Tibial artery (tissue), 4 donors: ENCODE measurements around the gene LXN.
A peak's percentile ranks its signal among the peaks of the same experiment; 100 is the strongest.

Experiments used
- DNase-seq, 2 donors: peaks; one replicate each; pipeline ENCODE4 v3.0.0-alpha.2; 2019
- H3K27ac ChIP-seq, 2 donors: fragments of 200-600 bp; sonication (generic) in 1 of 2; 1 replicate in 1 of 2; 2 replicates in 1 of 2; pipeline ENCODE4 v1.5.1; 2018 to 2019; ENCODE audit warnings: mild to moderate bottlenecking in 1 of 2
- H3K27me3 ChIP-seq, 2 donors: fragments of 200-600 bp; sonication (generic) in 1 of 2; one replicate each; pipeline versions ENCODE4 v1.5.1 to v1.6.0; 2016 to 2019
- H3K36me3 ChIP-seq, 3 donors: fragments of 200-600 bp; sonication (generic) in 2 of 3; one replicate each; pipeline ENCODE4 v1.5.1; 2016 to 2019; ENCODE audit warnings: mild to moderate bottlenecking in 2 of 3
- H3K4me1 ChIP-seq, 4 donors: fragments of 200-600 bp; sonication (generic) in 2 of 4; 1 replicate in 3 of 4; 2 replicates in 1 of 4; pipeline ENCODE4 v1.5.1; 2016 to 2019
- H3K4me3 ChIP-seq, 2 donors: fragments of 200-600 bp; sonication (generic) in 1 of 2; 1 replicate in 1 of 2; 2 replicates in 1 of 2; pipeline ENCODE4 v1.5.1; 2018 to 2019; ENCODE audit warnings: mild to moderate bottlenecking in 2 of 2
- H3K9me3 ChIP-seq, 3 donors: fragments of 200-600 bp; sonication (generic) in 1 of 3; one replicate each; pipeline ENCODE4 v1.5.1; 2016 to 2019
- intact Hi-C: fragments of 100-400 bp; cut with DNase I; formaldehyde crosslinking; loops from one replicate; pipeline ENCODE4 v1.15.0; 2023; ENCODE audit warnings: low total_unique reads
- TF ChIP-seq, protein P1 (sequence below), 2 experiments: fragments of 200-600 bp in 1 of 2; fragments of 450-650 bp in 1 of 2; IDR thresholded peaks; one replicate each; pipeline ENCODE4 v1.5.1; 2017 to 2019; ENCODE audit warnings: antibody characterized with exemption in 2 of 2, mild to moderate bottlenecking in 1 of 2, moderate library complexity in 1 of 2

The LXN gene

DNA sequence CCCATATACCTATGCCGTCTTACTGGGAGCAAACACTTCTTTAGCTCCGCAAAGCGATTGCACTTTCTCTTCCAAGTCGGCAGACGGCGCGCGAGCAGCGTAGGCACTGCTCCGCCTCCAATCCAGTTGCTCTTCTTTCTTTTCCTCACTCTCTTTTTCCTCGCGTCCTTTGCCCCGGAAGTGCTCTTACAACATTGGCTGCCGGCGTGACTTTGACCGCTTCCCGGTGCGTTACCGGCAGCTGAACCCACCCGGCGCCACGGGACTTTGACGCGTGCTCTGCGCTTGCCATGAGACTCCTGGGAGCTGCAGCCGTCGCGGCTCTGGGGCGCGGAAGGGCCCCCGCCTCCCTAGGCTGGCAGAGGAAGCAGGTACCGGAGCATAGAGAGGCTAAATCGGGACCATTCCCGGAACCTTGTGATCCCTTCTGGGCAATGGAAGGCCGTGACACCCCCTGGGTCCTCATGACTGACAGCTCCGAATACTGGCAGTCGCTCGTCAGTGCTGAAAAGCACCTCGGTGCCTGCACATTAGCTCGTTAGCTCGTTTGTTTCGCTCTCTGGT is 28.0 kb downstream of the LXN start, which contains the start of gene GFM1:
Gene GFM1 (plus strand): TSS at position 183 of the 564 bp plus-strand sequence. CDS start 108 bp downstream, at position 291.
- H3K4me3 ChIP-seq = peak within 1 kb of the TSS; percentile 67 to 68
- TF ChIP-seq, protein P1, sequence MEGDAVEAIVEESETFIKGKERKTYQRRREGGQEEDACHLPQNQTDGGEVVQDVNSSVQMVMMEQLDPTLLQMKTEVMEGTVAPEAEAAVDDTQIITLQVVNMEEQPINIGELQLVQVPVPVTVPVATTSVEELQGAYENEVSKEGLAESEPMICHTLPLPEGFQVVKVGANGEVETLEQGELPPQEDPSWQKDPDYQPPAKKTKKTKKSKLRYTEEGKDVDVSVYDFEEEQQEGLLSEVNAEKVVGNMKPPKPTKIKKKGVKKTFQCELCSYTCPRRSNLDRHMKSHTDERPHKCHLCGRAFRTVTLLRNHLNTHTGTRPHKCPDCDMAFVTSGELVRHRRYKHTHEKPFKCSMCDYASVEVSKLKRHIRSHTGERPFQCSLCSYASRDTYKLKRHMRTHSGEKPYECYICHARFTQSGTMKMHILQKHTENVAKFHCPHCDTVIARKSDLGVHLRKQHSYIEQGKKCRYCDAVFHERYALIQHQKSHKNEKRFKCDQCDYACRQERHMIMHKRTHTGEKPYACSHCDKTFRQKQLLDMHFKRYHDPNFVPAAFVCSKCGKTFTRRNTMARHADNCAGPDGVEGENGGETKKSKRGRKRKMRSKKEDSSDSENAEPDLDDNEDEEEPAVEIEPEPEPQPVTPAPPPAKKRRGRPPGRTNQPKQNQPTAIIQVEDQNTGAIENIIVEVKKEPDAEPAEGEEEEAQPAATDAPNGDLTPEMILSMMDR (IDR thresholded peaks at IDR 0.05) = peak; percentile 58 to 79
- DNase-seq = peak; percentile 95 to 96
- intact Hi-C loops = no loop called here
- no peaks in the 10 kb centered on the region for H3K9me3 ChIP-seq
- peak within 1 kb of the TSS; percentile 85 for H3K27ac ChIP-seq
- H3K4me1 ChIP-seq = peaks cover 0 to 19% (median 14%) of the 10 kb centered on the region in 4 donors
- no peaks in the 10 kb centered on the region for H3K27me3 ChIP-seq
- H3K36me3 ChIP-seq = peaks cover 0 to 8% (median 0%) of the 10 kb centered on the region in 3 donors

DNA sequence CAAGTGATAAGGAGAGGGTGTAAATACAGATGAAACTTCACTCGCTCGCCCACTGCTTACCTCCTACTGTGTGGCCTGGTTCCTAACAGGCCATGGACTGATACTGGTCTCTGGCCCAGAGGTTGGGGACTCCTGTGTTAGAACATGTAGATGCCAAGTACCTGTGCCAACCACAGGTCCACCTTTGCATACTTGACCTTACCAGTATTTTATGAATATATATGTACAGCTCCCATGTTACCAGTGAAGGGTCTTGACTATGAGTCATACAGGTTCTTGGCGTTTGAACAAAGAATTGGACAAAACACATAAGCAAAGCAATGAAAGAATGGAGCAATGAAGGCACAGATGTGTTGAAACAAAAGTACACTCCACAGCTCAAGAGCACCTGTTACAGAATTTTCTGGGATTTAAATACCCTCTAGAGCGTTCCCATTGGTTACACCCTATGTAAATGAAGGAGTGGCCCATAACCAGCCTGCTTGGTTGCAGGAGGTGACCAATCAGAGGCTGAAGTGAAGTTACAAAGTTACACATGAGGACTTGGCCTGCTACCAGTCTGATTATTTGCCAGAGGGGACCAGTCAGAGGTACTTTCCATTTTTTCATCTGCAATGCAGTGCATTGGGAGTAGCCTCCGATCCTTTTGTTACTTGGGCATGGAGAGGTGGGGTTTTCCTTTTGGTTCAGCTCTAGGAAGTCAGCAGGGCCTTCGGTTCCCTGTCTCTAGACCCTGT is 29.8 kb downstream of the LXN start:
- no peaks in the 10 kb centered on the region for H3K27me3 ChIP-seq
- H3K4me3 ChIP-seq = no peak overlapping the region
- no peak for DNase-seq
- H3K27ac ChIP-seq = no peak overlapping the region
- H3K36me3 ChIP-seq = no peaks in the 10 kb centered on the region
- peaks cover 0 to 19% (median 14%) of the 10 kb centered on the region in 4 donors for H3K4me1 ChIP-seq
- TF ChIP-seq, protein P1 (IDR thresholded peaks at IDR 0.05) = no peak
- intact Hi-C loops = no loop called here
- no peaks in the 10 kb centered on the region for H3K9me3 ChIP-seq

DNA sequence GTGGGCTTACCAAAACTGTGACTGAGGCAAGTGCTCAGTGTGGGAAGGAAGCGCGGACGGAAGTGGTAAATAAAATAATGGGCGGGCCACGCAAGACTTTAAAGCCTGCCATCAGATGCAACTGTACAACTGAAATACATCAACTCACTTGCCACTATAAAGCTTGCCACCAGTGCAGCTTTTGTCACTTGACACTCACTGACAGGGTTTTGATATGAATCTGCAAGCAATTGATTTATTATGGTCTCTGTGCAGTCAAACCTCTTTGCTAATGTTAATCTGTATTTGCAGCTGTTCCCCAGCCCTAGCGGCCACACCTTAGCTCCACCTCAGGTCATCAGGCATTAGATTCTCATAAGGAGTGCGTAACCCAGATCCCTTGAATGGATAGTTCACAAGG is 30.4 kb downstream of the LXN start:
- H3K27ac ChIP-seq = no peak overlapping the region

DNA sequence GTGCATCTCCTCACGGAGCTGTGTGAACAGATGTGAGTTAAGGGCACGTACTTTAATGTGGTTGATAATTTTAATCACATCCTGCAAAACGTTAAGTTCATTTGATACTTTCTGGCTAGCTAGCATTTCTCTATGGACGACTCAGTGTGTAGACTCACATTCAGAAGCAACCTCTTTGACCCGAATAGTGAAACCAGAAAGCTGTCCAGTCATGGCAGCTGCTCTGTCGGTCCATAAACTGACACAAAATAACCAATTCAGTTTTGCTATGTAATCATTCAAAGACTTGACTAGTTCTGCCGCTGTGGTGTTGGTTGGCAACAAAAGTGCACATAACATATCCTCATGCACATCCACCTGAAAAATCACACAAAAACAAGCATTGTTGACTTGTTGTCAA is 31.8 kb downstream of the LXN start:
- no peak for DNase-seq
- Histone ChIP-seq H3K4me1 (peaks cover 0 to 9% (median 7%) of the 10 kb centered on the region in 4 donors), H3K36me3 (no peaks in the 10 kb centered on the region), H3K4me3 (no peak overlapping the region), H3K9me3 (no peaks in the 10 kb centered on the region), H3K27ac (no peak overlapping the region), H3K27me3 (no peaks in the 10 kb centered on the region)
- TF ChIP-seq, protein P1 (IDR thresholded peaks at IDR 0.05) = no peak
- intact Hi-C loops = no loop called here

More for the DNA sequence above, 30.4 kb downstream of the LXN start:
- H3K4me3 ChIP-seq = no peak overlapping the region
- H3K4me1 ChIP-seq = peaks cover 0 to 19% (median 14%) of the 10 kb centered on the region in 4 donors
- no peaks in the 10 kb centered on the region for H3K27me3 ChIP-seq
- intact Hi-C loops = no loop called here
- H3K36me3 ChIP-seq = no peaks in the 10 kb centered on the region
- H3K9me3 ChIP-seq = no peaks in the 10 kb centered on the region
- DNase-seq = no peak
- TF ChIP-seq, protein P1 (IDR thresholded peaks at IDR 0.05) = no peak

DNA sequence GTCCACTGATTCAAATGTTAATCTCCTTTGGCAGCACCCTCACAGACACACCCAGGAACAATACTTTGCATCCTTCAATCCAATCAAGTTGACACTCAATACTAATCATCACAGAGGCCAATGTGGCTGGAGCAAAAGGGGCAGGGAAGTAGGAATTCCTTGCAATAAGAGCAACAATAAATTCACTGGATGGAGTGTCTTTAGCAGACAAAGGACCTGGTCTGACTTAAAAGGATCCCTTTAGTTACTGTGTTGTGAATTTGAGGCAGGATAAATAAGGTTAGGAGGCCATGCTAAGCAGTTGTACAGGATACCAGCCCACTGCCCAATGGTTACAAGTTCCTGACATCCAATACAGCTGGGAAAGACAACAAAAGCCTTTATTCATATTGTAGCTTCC is 40.5 kb downstream of the LXN start:
- H3K4me3 ChIP-seq = no peak overlapping the region
- H3K27me3 ChIP-seq = no peaks in the 10 kb centered on the region
- TF ChIP-seq, protein P1 (IDR thresholded peaks at IDR 0.05) = no peak
- H3K27ac ChIP-seq = no peak overlapping the region
- no peaks in the 10 kb centered on the region for H3K9me3 ChIP-seq
- intact Hi-C loops = no loop called here
- H3K4me1 ChIP-seq = no peaks in the 10 kb centered on the region
- H3K36me3 ChIP-seq = no peaks in the 10 kb centered on the region
- no peak for DNase-seq
